Measurements from ENCODE around the gene AGFG2. TPM values are rescaled to one million over a fixed set of nuclear protein-coding genes. Genes with fewer than 3 reads are reported as not detected.
"Not testable (repeated sequence)": the region's sequence is repeated elsewhere in the genome, so short reads cannot be mapped to it uniquely, and the experiment has no call there.

AGFG2 gene
- 7.3 TPM for polyA plus RNA-seq

DNA sequence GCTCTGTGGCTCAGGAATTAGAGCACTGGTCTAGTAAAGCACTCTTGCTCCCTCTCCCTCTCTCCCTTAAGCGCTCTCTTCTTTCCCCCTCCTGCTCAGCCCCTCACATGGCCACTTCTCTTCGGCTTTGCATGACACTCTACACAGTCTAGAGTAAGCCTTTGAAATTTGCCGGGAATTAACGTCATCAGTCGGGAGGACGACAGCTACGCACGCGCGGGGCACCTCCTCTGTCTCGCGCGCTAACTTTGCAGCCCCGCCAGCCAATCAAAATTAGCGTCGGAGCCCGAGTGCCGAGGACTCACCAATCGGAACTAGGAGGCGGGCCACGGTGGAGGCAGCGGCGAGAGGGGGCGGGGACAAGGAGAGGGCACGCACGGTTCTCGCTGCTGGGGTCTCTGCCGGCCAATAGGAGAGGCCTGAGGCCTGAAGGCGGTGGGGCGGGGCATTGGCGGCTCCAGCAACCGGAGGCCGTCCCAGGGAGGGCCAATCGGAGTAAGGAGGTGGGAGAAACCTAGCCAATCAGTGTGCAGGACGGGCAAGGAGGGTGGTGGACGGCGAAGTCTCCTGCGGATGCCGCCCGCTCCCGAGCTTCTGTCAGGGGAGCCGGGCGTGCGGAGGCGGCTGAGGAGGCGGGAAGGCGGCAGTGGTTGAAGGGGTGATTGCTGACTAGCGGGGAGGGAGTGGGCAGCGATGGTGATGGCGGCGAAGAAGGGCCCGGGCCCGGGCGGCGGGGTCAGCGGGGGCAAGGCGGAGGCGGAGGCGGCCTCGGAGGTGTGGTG, at the start of gene AGFG2:
TSS of gene AGFG2 (plus strand) at position 550 of the 782 bp plus-strand sequence. CDS start at position 694, 144 bp downstream.
- H3K4me3 Mint-ChIP-seq = peak within 1 kb of the TSS; percentile 87 to 99 (median 98)
- peaks cover 27 to 39% (median 32%) of the 10 kb centered on the region in 3 donors for H3K4me1 Mint-ChIP-seq
- H3K27ac Mint-ChIP-seq = peak within 1 kb of the TSS; percentile 37 to 95 (median 44)
- no peaks in the 10 kb centered on the region for H3K27me3 Mint-ChIP-seq
- no peaks in the 10 kb centered on the region for H3K9me3 Mint-ChIP-seq
- no peaks in the 10 kb centered on the region for H3K36me3 Mint-ChIP-seq

DNA sequence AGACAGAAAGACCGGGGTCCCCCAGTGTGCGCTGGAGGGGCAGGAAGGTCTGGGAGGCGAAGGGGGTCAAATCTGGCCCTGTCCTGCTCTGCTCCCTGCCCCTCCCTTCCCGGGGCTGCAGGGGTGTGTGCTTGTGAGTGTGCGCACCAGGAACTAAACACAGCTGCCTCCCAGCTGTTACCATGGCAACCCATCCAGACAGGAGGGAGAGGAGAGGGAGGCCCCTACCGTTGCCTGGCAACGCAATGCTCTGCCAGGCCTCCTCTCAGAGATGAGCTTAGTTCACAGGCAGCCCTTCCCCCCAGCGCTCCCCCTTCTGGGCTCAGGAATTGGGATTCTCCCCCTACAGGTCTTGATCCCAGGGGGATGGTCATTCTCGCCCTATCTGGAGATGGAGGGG, 49.2 kb upstream of the AGFG2 start:
- Mint-ChIP-seq H3K4me3 (no peak overlapping the region), H3K4me1 (peaks cover 3 to 9% (median 4%) of the 10 kb centered on the region in 3 donors), H3K36me3 (no peaks in the 10 kb centered on the region), H3K27ac (peak overlapping the region in 1 of 3 donors; percentile 74), H3K27me3 (peaks cover 18% of the 10 kb centered on the region), H3K9me3 (no peaks in the 10 kb centered on the region)

- Mint-ChIP-seq H3K27me3 (peaks cover 18% of the 10 kb centered on the region), H3K36me3 (no peaks in the 10 kb centered on the region), H3K4me1 (peaks cover 3 to 9% (median 4%) of the 10 kb centered on the region in 3 donors), H3K4me3 (peak overlapping the region in 1 of 4 donors; percentile 13), H3K9me3 (no peaks in the 10 kb centered on the region), H3K27ac (no peak overlapping the region)
Observed at GRCh38 chr7:100490483-100491191, 48.4 kb upstream of the AGFG2 start.

GRCh38 chr7:100491192-100491578, 47.8 kb upstream of the AGFG2 start:
- no peak overlapping the region for H3K27ac Mint-ChIP-seq

GRCh38 chr7:100492738-100493475, 46.1 kb upstream of the AGFG2 start:
- H3K27ac Mint-ChIP-seq = no peak overlapping the region
- H3K4me1 Mint-ChIP-seq = peaks cover 3 to 9% (median 4%) of the 10 kb centered on the region in 3 donors
- H3K36me3 Mint-ChIP-seq = no peaks in the 10 kb centered on the region
- peaks cover 15% of the 10 kb centered on the region for H3K27me3 Mint-ChIP-seq
- H3K9me3 Mint-ChIP-seq = no peaks in the 10 kb centered on the region
- peak overlapping the region; percentile 35 to 89 (median 59) for H3K4me3 Mint-ChIP-seq

More at GRCh38 chr7:100491192-100491578, 47.8 kb upstream of the AGFG2 start:
- Mint-ChIP-seq H3K4me3 (no peak overlapping the region), H3K9me3 (no peaks in the 10 kb centered on the region), H3K4me1 (peaks cover 3 to 9% (median 4%) of the 10 kb centered on the region in 3 donors), H3K36me3 (no peaks in the 10 kb centered on the region), H3K27me3 (peaks cover 14% of the 10 kb centered on the region)

- H3K4me1 Mint-ChIP-seq = peaks cover 3 to 9% (median 4%) of the 10 kb centered on the region in 3 donors
- peaks cover 15% of the 10 kb centered on the region for H3K27me3 Mint-ChIP-seq
- no peaks in the 10 kb centered on the region for H3K9me3 Mint-ChIP-seq
- no peak overlapping the region for H3K27ac Mint-ChIP-seq
- H3K4me3 Mint-ChIP-seq = peak overlapping the region; percentile 38 to 89 (median 68)
- no peaks in the 10 kb centered on the region for H3K36me3 Mint-ChIP-seq
Observed at GRCh38 chr7:100493476-100494264, 45.3 kb upstream of the AGFG2 start.

GRCh38 chr7:100496509-100496908, 42.5 kb upstream of the AGFG2 start:
- H3K4me1 Mint-ChIP-seq = peaks cover 3 to 5% (median 4%) of the 10 kb centered on the region in 3 donors
- peaks cover 13% of the 10 kb centered on the region for H3K27me3 Mint-ChIP-seq

DNA sequence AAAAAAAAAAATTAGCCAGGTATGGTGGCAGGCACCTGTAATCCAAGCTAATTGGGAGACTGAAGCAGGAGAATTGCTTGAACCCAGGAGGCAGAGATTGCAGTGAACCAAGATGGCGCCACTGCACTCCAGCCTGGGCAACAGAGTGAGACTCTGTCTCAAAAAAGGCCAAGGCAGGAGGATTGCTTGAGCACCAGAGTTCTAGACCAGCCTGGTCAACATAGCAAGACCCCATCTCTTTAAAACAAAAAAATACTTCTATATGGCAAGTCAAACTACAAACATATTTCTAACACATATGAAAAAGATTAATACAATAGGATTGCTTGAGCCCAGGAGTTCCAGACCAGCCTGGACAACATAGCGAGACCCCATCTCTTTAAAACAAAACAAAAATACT, 38.3 kb upstream of the AGFG2 start:
- H3K36me3 Mint-ChIP-seq, H3K27me3 Mint-ChIP-seq, H3K9me3 Mint-ChIP-seq, H3K27ac Mint-ChIP-seq, H3K4me3 Mint-ChIP-seq, H3K4me1 Mint-ChIP-seq: not testable (repeated sequence)

More at GRCh38 chr7:100496509-100496908, 42.5 kb upstream of the AGFG2 start:
- no peak overlapping the region for H3K4me3 Mint-ChIP-seq
- H3K27ac Mint-ChIP-seq = no peak overlapping the region
- H3K36me3 Mint-ChIP-seq = peaks cover 1% of the 10 kb centered on the region
- no peaks in the 10 kb centered on the region for H3K9me3 Mint-ChIP-seq

GRCh38 chr7:100504031-100504430, 35.0 kb upstream of the AGFG2 start:
- not testable (repeated sequence) for H3K36me3 Mint-ChIP-seq, H3K4me3 Mint-ChIP-seq, H3K27ac Mint-ChIP-seq, H3K4me1 Mint-ChIP-seq, H3K27me3 Mint-ChIP-seq, H3K9me3 Mint-ChIP-seq

GRCh38 chr7:100504887-100505611, 34.0 kb upstream of the AGFG2 start:
- Mint-ChIP-seq H3K36me3 (no peaks in the 10 kb centered on the region), H3K4me1 (peaks cover 0 to 2% (median 0%) of the 10 kb centered on the region in 3 donors), H3K27ac (no peak overlapping the region), H3K4me3 (no peak overlapping the region), H3K9me3 (no peaks in the 10 kb centered on the region), H3K27me3 (peaks cover 5% of the 10 kb centered on the region)

DNA sequence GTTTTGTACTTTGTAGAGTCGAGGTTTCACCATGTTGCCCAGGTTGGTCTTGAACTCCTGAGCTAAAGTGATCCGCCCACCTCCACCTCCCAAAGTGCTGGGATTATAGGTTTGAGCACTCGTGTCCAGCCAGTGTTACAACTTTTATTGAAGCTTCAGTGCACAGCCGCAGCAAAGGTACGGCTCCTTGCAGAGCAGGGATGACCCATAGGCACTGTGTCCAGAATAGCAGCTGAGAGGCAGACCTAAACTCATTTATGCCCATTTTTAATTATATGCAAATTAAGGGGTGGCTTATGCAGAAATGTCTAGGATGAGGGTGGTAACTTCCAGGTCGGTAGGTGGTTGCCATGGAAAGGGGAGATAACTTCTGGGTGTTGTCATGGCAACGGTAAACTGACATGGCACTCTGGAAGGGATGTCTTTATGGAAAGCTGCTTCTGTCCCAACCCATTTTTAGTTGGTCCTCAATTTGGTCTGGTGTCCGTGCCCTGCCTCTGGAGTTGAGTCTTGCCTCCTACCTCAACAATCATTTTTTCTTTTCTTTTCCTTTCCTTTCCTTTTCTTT, 32.6 kb upstream of the AGFG2 start:
- Mint-ChIP-seq H3K9me3 (no peaks in the 10 kb centered on the region), H3K4me3 (no peak overlapping the region), H3K27me3 (peaks cover 5% of the 10 kb centered on the region), H3K4me1 (peaks cover 0 to 2% (median 0%) of the 10 kb centered on the region in 3 donors), H3K27ac (no peak overlapping the region), H3K36me3 (no peaks in the 10 kb centered on the region)

- Mint-ChIP-seq H3K4me1 (peaks cover 0 to 3% (median 0%) of the 10 kb centered on the region in 3 donors), H3K27me3 (peaks cover 5% of the 10 kb centered on the region), H3K9me3 (no peaks in the 10 kb centered on the region), H3K4me3 (no peak overlapping the region), H3K36me3 (no peaks in the 10 kb centered on the region), H3K27ac (no peak overlapping the region)
Observed at GRCh38 chr7:100509231-100509630, 29.8 kb upstream of the AGFG2 start.

- H3K4me1 Mint-ChIP-seq = peaks cover 0 to 3% (median 0%) of the 10 kb centered on the region in 3 donors
- H3K27ac Mint-ChIP-seq = no peak overlapping the region
- no peaks in the 10 kb centered on the region for H3K36me3 Mint-ChIP-seq
- H3K27me3 Mint-ChIP-seq = peaks cover 5% of the 10 kb centered on the region
- no peak overlapping the region for H3K4me3 Mint-ChIP-seq
- no peaks in the 10 kb centered on the region for H3K9me3 Mint-ChIP-seq
Observed at GRCh38 chr7:100510437-100511239, 28.4 kb upstream of the AGFG2 start.

Data from IgD-negative memory B cell (primary cell).